Activated T-helper 2 cell treated with anti-CD3 and anti-CD28 coated beads, Interferon-gamma antibody, Interleukin-2, Interleukin-4, amounts not matched to agents 10 μg/mL and 5 μg/mL and 100 μg/mL, durations not matched to agents 14 hours and 24 hours and 36 hours (primary cell): Measurements from ENCODE around the gene MICAL2. TPM values are rescaled to one million over a fixed set of nuclear protein-coding genes. Genes with fewer than 3 reads are reported as not detected.

Source experiments
- DNase-seq: peaks from one replicate; pipeline ENCODE4 v3.0.0; 2021; ENCODE audit warnings: low spot score
- H3K27ac Mint-ChIP-seq: one replicate; pipeline ENCODE4 v1.8.0; 2021; ENCODE audit warnings: mixed read lengths
- H3K27me3 Mint-ChIP-seq: one replicate; pipeline ENCODE4 v1.8.0; 2021; ENCODE audit warnings: low read depth, mixed read lengths
- H3K36me3 Mint-ChIP-seq: one replicate; pipeline ENCODE4 v1.8.0; 2021; ENCODE audit warnings: low read depth, mixed read lengths
- H3K4me1 Mint-ChIP-seq: one replicate; pipeline ENCODE4 v1.8.0; 2021; ENCODE audit warnings: low read depth, mixed read lengths
- H3K4me3 Mint-ChIP-seq: one replicate; pipeline ENCODE4 v1.8.0; 2021; ENCODE audit warnings: low read depth, mild to moderate bottlenecking, moderate library complexity, mixed read lengths
- H3K9me3 Mint-ChIP-seq: one replicate; pipeline ENCODE4 v1.8.0; 2021; ENCODE audit warnings: mixed read lengths
- intact Hi-C: fragments of 100-400 bp; cut with micrococcal nuclease; formaldehyde crosslinking; loops from one replicate; pipeline ENCODE4 v1.15.1; 2023
- total RNA-seq: library from RNA; stranded (reverse); gene quantifications from 2 replicates; pipeline ENCODE4 v1.2.3, GENCODE V29; 2022

MICAL2 gene
- total RNA-seq, 1 donor from 2014 or later = 736 TPM

GRCh38 chr11:12251666-12252560, 141.5 kb downstream of the MICAL2 start:
- Mint-ChIP-seq H3K36me3 (peaks cover 66% of the 10 kb centered on the region), H3K4me3 (no peak overlapping the region), H3K27me3 (no peaks in the 10 kb centered on the region)

DNA sequence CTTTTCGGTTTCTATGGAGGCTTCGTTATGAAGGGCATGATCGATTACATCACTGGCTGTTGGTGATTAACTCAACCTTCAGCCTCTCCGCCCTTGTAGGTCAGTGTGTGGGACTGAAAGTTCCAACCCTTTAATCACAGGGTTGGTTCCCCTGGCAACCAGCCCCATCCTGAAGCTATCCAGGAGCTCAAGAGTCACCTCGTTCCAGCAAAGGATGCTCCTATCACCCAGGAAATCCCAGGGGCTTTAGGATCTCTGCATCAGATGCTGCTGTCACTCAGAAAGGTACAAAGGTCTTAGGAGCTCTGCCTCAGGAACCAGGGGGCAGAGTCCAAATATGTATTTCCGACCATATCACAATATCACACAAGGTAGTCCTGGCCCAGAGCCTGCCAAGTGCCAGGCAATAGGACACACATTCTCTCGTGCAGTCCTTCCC, 143.5 kb downstream of the MICAL2 start:
- H3K9me3 Mint-ChIP-seq = no peaks in the 10 kb centered on the region
- H3K4me1 Mint-ChIP-seq = peaks cover 4% of the 10 kb centered on the region
- H3K36me3 Mint-ChIP-seq = peaks cover 67% of the 10 kb centered on the region
- H3K4me3 Mint-ChIP-seq = no peak overlapping the region
- no peak for DNase-seq
- H3K27ac Mint-ChIP-seq = no peak overlapping the region
- intact Hi-C loops = no loop called here
- H3K27me3 Mint-ChIP-seq = no peaks in the 10 kb centered on the region

More at GRCh38 chr11:12251666-12252560, 141.5 kb downstream of the MICAL2 start:
- H3K4me1 Mint-ChIP-seq = peaks cover 4% of the 10 kb centered on the region
- no peaks in the 10 kb centered on the region for H3K9me3 Mint-ChIP-seq
- no peak for DNase-seq
- intact Hi-C loops = no loop called here
- no peak overlapping the region for H3K27ac Mint-ChIP-seq

- Mint-ChIP-seq H3K27ac (no peak overlapping the region), H3K4me3 (no peak overlapping the region), H3K4me1 (no peaks in the 10 kb centered on the region), H3K9me3 (no peaks in the 10 kb centered on the region), H3K36me3 (peaks cover 86% of the 10 kb centered on the region), H3K27me3 (no peaks in the 10 kb centered on the region)
- DNase-seq = no peak
- intact Hi-C loops = no loop called here
Measured at GRCh38 chr11:12258451-12258850, 148.1 kb downstream of the MICAL2 start.

DNA sequence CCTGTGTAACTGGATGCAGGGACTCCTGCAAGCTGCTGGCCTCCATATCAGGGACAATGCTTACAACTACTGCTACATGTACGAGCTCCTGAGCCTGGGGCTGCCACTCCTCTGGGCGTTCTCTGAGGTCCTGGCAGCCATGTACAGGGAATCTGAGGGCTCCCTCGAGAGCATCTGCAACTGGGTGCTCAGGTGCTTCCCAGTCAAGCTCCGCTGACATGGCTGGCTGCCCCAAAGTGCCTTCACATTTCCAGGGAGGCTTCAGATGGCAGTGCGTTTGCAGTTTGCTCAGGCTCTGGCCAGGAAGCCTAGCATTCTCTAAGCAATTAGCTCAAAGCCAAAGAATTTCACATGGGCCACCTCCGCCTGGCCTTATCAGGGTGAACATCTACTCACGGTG, 149.6 kb downstream of the MICAL2 start:
- no peak for DNase-seq
- H3K9me3 Mint-ChIP-seq = no peaks in the 10 kb centered on the region
- no peaks in the 10 kb centered on the region for H3K27me3 Mint-ChIP-seq
- H3K4me3 Mint-ChIP-seq = no peak overlapping the region
- H3K4me1 Mint-ChIP-seq = no peaks in the 10 kb centered on the region
- no peak overlapping the region for H3K27ac Mint-ChIP-seq
- peaks cover 98% of the 10 kb centered on the region for H3K36me3 Mint-ChIP-seq
- intact Hi-C loops = no loop called here

GRCh38 chr11:12260731-12261521, 150.5 kb downstream of the MICAL2 start:
- Mint-ChIP-seq H3K27ac (no peak overlapping the region), H3K36me3 (peaks cover 90% of the 10 kb centered on the region), H3K9me3 (no peaks in the 10 kb centered on the region), H3K4me1 (no peaks in the 10 kb centered on the region), H3K27me3 (no peaks in the 10 kb centered on the region), H3K4me3 (no peak overlapping the region)
- DNase-seq = no peak
- intact Hi-C loops = no loop called here

DNA sequence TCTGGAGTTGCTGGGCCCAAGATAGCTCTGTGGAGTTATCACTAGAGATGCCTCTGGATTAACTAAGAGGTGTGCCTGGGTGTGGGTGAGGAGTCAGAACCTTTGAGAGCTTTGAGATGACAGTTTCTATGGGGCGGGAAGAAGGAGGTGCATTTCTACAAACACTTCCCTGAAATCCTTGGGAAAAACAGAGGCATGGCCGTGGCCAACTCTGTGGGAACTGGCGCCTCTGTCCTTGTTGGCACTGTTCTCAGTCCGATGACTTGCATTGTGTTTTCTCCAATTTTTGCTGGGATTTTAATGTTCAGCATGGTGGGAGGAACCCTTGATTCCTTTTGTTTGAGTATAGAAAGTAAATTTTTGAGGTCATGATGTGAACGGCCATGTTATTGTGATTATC, 151.2 kb downstream of the MICAL2 start:
- no peak for DNase-seq
- Mint-ChIP-seq H3K9me3 (no peaks in the 10 kb centered on the region), H3K36me3 (peaks cover 85% of the 10 kb centered on the region), H3K27ac (no peak overlapping the region), H3K4me1 (no peaks in the 10 kb centered on the region), H3K4me3 (no peak overlapping the region), H3K27me3 (no peaks in the 10 kb centered on the region)
- intact Hi-C loops = no loop called here

DNA sequence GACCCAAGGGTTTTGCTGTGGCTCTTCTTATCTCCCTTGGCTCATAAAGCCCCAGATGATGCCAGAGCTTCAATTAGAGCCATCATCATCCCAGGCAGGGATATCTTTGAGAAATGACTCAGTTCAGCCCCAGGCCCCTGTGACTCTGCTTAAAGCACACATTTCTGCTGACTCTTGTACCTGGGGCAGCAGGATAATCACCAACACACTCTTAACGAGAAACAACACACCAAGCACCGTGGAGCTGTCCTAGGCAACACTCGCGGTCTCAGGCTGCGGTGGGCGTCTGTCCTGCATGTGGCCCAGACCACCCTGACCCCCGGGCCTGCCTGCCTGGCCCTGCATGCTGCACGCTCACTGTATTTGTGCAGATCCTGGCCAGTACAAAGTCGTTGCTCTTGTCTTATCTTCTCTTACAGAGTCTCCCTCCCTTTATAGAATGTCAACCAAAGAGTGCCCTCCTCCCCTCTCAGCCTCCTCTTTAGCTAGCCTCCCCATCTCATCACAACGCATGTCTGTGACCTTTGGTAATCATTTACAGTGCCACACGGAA, 152.8 kb downstream of the MICAL2 start:
- intact Hi-C loops = no loop called here
- Mint-ChIP-seq H3K4me1 (no peaks in the 10 kb centered on the region), H3K4me3 (no peak overlapping the region), H3K27ac (no peak overlapping the region), H3K36me3 (peaks cover 74% of the 10 kb centered on the region), H3K9me3 (no peaks in the 10 kb centered on the region), H3K27me3 (no peaks in the 10 kb centered on the region)
- no peak for DNase-seq

GRCh38 chr11:12264361-12264760, 154.0 kb downstream of the MICAL2 start:
- intact Hi-C loops = no loop called here
- Mint-ChIP-seq H3K36me3 (peaks cover 62% of the 10 kb centered on the region), H3K4me1 (no peaks in the 10 kb centered on the region), H3K4me3 (no peak overlapping the region), H3K9me3 (no peaks in the 10 kb centered on the region), H3K27me3 (no peaks in the 10 kb centered on the region), H3K27ac (no peak overlapping the region)
- no peak for DNase-seq

DNA sequence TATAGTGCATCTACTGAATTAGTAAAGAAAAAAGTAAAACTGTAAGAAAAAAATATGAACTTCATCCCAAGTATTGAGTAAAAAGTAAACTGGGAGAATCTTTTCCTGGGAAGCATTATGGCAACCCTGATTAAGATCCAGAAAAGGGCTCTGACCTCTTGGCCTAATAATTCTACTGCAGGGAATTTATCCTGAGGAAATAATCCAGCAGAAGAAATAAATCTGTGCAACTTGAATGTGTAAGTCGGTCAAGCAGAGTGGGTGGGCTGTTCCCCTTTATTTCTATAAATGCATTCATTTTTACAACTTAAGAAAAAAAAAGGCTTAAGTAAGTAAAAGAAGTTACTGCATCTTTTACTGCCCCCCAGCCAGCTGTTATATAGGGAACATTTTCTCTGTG, 155.7 kb downstream of the MICAL2 start:
- Mint-ChIP-seq H3K9me3 (no peaks in the 10 kb centered on the region), H3K27me3 (no peaks in the 10 kb centered on the region), H3K36me3 (peaks cover 45% of the 10 kb centered on the region), H3K27ac (no peak overlapping the region), H3K4me1 (no peaks in the 10 kb centered on the region), H3K4me3 (no peak overlapping the region)
- intact Hi-C loops = no loop called here
- no peak for DNase-seq

- Mint-ChIP-seq H3K9me3 (no peaks in the 10 kb centered on the region), H3K36me3 (peaks cover 36% of the 10 kb centered on the region), H3K4me3 (no peak overlapping the region), H3K4me1 (no peaks in the 10 kb centered on the region), H3K27me3 (no peaks in the 10 kb centered on the region), H3K27ac (no peak overlapping the region)
- DNase-seq = no peak
- intact Hi-C loops = no loop called here
Measured at GRCh38 chr11:12266943-12267342, 156.6 kb downstream of the MICAL2 start.

DNA sequence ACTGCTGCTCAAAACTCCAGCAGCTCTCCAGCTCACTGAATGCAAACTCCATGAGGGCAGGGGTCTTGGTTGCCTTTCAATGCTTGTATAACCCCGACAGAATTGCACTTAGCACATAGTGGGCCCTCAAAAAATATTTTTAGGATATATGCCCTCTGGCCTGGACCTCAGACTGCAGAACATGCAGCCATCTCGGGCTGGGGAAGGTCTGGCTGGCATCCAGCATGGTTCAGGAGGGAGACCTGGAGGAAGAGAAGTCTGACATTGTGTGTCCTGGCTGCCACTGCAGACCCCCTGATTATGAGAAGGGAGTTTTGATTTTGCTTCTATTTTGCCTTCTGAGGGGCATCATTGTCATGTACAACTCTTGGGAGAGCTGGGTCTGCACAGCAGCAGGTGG, 157.5 kb downstream of the MICAL2 start:
- H3K4me3 Mint-ChIP-seq = no peak overlapping the region
- H3K27me3 Mint-ChIP-seq = no peaks in the 10 kb centered on the region
- DNase-seq = no peak
- intact Hi-C loops = no loop called here
- H3K36me3 Mint-ChIP-seq = peaks cover 27% of the 10 kb centered on the region
- H3K9me3 Mint-ChIP-seq = no peaks in the 10 kb centered on the region
- H3K4me1 Mint-ChIP-seq = no peaks in the 10 kb centered on the region
- H3K27ac Mint-ChIP-seq = no peak overlapping the region

- Mint-ChIP-seq H3K27ac (no peak overlapping the region), H3K36me3 (peaks cover 15% of the 10 kb centered on the region), H3K4me1 (no peaks in the 10 kb centered on the region), H3K27me3 (no peaks in the 10 kb centered on the region), H3K4me3 (no peak overlapping the region), H3K9me3 (no peaks in the 10 kb centered on the region)
- no peak for DNase-seq
- intact Hi-C loops = no loop called here
Measured at GRCh38 chr11:12269104-12269441, 158.7 kb downstream of the MICAL2 start.
